Lower leg skin (tissue), 3 donors: Measurements from ENCODE around the gene CHRNA9.

ENCODE experiments used
- CTCF ChIP-seq, 3 donors: fragments of 450-650 bp; IDR thresholded peaks; one replicate each; pipeline ENCODE4 v1.5.1; 2016; ENCODE audit warnings: antibody characterized with exemption in 3 of 3, mild to moderate bottlenecking in 3 of 3, moderate library complexity in 2 of 3
- POLR2A ChIP-seq, 2 donors: fragments of 450-650 bp; IDR thresholded peaks; one replicate each; pipeline ENCODE4 v1.6.1; 2016 to 2017; ENCODE audit warnings: antibody characterized with exemption in 2 of 2, mild to moderate bottlenecking in 1 of 2, moderate library complexity in 1 of 2

GRCh38 chr4:40377512-40378365 is 42.6 kb downstream of the CHRNA9 start:
- TF ChIP-seq POLR2A (IDR thresholded peaks at IDR 0.05) (no peak), CTCF (IDR thresholded peaks at IDR 0.05) (no peak)
